GM21423 (cell line): ENCODE measurements around the gene CASP2.

ENCODE experiments used
- ATAC-seq: cut with Tn5 transposase; IDR thresholded peaks from one replicate; pipeline ENCODE4 v1.9.1; 2021; ENCODE audit warnings: mild to moderate bottlenecking, moderate library complexity; ENCODE audit not compliant: unreplicated experiment

The CASP2 gene

GRCh38 chr7:143287935-143288826 lies at the start of gene CASP2:
TSS of gene CASP2 (plus strand) at chr7:143288351. CDS start at chr7:143288456, 105 bp downstream.
- ATAC-seq = peak; percentile 92

- ATAC-seq = no peak
These were observed 48.3 kb upstream of the CASP2 start for GRCh38 chr7:143239813-143240212.

DNA sequence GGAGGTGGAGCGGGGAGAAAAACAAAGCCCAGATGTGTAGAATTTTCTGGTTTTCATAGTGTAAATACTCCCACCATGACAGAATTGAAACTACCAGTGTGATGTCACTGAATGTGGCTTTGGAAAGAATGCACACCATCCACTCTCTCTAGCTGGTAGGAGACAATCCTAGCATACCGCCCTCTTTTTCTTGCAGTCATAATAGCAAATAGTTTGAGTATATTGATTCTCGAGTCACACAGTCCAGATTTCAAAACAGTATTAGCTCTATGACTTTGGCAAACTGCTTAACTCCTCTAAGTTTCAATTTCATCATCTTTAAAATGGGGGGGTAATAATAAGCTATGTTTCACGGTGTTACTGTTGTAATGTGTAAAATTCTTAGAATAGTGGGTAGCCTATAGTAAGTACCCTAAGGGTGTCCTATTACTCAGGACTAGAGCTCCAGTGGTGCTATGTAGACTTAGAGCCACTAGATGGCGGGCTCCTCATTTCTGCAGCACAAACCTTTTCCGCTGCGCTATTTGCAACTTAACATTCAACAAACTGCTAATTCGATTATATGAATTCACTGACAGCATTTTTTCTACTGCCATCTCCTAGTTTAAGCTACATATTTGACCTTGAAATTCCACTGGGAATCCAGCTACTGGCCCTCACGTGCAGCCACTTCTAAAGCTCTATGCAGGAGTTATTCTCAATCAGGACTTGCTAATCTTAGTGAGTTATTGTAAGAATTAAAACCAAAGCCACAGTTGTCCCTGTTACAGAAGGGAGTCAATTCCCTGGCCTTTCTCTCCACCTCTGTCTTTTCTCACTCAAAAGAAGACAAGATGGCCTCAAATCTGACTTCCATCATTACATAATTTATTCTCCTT lies 47.6 kb upstream of the CASP2 start:
- peak; percentile 96 for ATAC-seq

GRCh38 chr7:143242306-143242705 lies 45.8 kb upstream of the CASP2 start:
- ATAC-seq = no peak

DNA sequence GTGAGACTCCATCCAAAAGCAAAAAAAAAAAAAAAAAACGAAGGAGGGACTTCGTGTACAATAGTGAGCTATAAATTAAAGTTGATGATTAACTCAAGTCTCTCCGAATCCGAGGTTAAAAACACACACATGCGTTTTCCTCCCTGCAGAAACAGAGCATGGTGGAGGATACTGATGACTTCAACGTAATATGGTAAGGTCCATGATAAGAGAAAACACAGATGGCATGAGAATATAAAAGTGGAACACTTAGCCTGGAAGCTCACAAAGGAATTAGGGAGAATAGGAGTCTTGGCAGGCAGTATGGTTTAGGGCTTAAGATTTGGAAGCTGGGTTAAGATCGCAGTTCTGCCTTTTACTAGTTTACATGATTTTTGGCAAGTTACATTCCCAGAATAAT lies 45.0 kb upstream of the CASP2 start:
- ATAC-seq = no peak

- no peak for ATAC-seq
These were observed 44.5 kb upstream of the CASP2 start for GRCh38 chr7:143243614-143244013.

GRCh38 chr7:143244321-143244720 lies 43.8 kb upstream of the CASP2 start:
- no peak for ATAC-seq

- no peak for ATAC-seq
These were observed 43.0 kb upstream of the CASP2 start for GRCh38 chr7:143245123-143245522.

DNA sequence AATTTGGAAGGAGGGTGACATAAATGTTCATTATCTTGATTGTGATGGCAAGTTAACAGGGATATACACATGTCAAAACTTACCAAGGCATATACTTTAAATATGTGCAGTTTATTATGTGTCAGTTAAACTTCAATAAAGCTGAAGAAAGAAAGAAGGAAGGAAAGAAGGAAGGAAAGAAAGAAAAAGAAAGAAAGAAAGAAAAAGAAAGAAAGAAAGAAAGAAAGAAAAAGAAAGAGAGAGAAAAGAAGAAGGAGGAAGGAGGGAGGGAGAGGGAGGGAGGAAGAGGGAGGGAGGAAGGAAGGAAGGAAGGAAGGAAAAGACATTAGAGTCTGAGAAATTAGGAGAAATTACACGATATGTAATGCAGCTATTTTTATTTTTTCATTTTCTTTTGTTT lies 40.8 kb upstream of the CASP2 start:
- no peak for ATAC-seq

DNA sequence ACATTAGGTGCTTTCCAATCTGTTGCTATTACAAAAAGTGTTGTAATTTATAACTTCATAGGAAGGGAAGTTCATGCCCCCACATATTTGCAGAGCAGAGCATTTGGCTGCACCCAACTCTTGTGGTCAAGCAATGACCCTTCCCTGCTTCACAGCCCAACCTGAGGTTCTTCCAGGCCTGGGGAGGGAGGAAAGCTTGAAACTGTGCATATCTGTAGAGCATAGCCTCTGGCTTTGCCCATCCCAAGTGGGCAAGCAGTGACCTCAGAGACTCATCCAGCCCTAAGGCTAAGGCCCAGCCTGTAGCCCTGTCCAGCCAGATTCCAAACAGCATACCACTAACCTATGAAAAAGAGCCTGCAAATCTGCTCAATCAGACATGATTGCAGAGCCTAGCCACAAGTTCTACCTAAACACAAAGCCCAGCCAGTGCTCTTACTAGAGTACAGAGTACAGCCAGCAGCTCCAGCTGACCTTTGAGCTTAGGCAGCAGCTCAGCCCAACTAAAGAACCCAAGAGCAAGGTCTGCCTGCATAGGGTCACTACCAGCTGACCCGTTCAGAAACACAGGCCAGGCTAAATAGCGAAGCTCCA lies 39.3 kb upstream of the CASP2 start:
- ATAC-seq = no peak

DNA sequence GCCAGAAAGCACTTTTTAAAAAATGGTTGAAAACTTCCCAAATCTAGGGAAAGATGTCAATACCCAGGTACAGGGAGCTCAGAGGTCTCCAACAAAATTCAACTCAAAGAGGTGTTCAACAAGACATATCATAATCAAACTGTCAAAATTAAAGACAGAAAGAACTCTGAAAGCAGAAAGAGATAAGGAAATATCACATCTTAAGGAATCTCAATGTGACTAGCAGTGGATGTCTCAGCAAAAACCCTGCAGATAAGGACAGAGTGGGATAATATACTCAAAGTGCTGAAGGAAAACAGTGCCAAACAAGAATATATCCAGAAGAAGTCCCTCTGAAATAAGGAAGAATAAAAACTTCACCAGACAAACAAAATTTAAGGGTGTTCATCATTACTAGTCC lies 38.0 kb upstream of the CASP2 start:
- ATAC-seq = no peak

DNA sequence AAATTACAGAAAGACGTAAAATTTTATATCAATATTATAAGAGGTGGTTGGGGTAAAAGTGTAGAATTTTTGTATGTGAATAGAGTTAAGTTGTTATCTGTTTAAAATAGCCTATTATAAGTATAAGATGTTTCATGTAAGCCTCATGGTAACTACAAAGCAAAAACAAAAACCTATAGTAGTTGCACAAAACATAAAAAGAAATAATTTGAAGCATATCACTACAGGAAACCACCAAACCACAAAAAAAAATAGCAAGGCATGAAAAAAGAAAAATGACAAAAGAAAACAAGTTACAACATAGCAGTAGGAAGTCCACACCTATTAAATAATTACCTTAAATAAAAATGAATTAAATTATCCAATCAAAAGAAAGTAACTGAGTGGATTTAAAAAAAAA lies 37.3 kb upstream of the CASP2 start:
- no peak for ATAC-seq

DNA sequence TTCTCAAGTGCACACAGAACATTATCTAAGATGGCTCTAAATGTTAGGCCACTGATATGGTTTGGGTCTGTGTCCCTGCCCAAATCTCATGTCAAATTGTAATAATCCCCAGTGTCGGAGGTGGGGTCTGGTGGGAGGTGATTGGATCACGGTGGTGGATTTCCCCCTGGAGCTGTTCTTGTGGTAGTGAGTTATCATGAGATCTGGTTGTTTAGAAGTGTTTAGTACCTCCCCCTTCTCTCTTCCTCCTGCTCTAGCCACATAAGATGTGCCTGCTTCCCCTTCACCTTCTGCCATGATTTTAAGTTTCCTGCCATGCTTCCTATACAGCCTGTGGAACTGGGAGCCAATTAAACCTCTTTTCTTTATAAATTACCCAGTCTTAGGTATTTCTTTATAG lies 36.1 kb upstream of the CASP2 start:
- no peak for ATAC-seq

GRCh38 chr7:143255564-143255963 lies 32.6 kb upstream of the CASP2 start:
- no peak for ATAC-seq

DNA sequence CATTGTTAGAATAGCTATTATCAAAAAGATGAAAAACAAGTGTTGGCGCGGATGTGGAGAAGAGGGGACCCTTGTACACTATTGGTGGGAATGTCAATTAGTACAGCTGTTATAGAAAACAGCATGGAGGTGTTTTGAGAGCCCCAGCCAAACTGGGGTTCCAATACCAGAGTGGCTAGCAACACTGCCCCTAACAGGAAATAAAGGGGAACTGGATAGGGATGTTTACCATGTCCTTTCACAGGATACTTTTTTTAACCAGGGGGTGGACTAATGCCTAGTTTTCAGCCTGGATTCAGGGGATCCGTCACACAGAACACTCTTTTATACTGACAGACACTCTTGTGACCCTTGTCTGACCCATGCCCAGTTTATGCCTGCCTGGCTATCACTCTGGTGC lies 31.8 kb upstream of the CASP2 start:
- ATAC-seq = no peak

DNA sequence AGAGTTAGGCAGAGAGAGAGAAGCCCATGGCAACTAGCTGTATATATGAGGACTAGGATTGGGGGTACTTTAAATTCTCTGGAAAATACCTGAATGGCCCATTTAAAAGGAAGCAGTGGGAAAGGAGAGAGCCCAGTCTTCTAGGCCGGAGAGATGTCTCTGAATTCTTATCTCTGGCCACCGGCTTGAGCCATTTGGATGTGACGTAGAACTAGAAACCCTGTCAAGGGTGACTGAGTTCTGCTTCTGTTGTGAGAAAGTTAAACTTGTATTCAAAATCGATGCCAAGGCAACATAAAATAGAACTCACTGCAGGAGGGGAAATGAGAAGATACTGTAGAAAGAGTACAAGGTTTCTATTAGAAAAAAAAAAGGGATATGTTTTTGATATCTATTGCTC lies 31.2 kb upstream of the CASP2 start:
- no peak for ATAC-seq

- ATAC-seq = no peak
These were observed 30.6 kb upstream of the CASP2 start for GRCh38 chr7:143257501-143257900.

DNA sequence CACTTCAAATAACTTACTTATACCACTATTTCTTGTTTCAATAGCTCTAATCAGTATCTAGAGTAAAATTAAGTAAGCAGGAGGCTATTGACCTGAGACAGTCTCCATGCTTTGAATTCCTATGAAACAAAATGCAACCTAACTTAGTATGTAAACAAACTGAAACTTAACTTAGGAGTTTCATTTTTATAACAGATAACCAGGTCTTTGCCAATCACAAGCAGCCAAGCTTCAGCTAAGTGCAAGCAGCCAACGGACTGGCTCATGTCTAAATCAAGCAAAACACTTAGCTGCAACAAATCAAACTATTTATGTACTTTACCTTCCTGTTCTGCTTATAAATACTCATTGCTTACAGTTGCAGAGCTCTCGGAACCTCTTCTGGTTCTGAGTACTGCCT lies 29.3 kb upstream of the CASP2 start:
- peak; percentile 32 for ATAC-seq

- no peak for ATAC-seq
These were observed 28.4 kb upstream of the CASP2 start for GRCh38 chr7:143259765-143260164.

DNA sequence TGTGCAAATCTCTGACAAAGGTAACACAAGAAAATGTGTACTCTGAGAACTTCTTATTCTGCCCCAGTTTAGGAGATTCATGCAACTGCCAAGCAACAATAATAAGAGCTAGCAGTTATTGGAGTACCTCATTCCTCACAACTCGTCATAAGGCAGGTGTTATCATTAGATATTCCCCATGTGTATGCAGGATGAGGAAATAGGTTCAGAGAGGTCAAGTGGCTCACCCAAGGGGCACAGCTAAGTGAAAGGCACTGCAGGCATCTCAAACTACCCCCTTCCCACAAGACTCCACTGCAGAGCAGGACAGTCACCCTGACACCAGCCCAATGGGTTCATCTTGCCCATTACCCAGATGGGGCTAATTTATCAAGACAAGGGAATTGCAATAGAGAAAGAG lies 26.2 kb upstream of the CASP2 start:
- no peak for ATAC-seq
